NCI-H2171 (cell line): ENCODE data around the gene TTLL12.
"Not testable (repeated sequence)": the region's sequence is repeated elsewhere in the genome, so short reads cannot be mapped to it uniquely, and the experiment has no call there.

Source experiments
- DNase-seq: peaks from one replicate; lab custom pipeline; 2025; lab: John Stamatoyannopoulos, UW

Gene TTLL12

DNA sequence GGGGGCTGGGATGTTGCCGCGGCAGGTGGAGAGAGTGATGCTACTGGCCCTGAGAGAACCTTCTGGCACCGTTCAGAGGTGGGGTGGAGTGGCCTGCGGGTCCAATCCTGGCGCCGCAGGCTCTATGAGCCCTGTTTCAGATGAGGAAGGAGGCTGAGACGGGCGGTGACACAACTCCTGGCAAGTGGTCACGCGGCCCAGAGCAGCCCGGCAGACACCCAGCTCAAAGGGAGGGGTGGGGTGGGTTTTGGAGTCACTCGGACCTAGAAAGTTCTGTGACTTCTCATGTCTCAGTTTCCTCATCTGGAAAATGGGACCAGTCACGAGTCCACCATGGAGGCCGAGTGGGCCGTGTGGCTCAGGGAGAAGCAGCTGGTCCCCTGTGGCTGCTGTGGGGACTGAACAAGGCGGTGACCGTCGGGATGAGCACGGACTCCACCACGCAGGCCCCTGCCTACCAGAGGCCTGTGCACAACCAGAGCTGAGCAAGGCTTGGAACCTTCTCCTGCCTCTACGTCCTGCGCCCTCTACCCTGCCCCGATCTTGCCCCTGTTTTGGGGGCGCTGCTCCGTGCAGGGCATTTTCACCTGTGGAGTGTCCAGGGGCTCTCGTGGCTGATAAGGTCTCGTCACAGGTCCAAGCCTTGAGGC lies 31.9 kb downstream of the TTLL12 start:
- no peak for DNase-seq

DNA sequence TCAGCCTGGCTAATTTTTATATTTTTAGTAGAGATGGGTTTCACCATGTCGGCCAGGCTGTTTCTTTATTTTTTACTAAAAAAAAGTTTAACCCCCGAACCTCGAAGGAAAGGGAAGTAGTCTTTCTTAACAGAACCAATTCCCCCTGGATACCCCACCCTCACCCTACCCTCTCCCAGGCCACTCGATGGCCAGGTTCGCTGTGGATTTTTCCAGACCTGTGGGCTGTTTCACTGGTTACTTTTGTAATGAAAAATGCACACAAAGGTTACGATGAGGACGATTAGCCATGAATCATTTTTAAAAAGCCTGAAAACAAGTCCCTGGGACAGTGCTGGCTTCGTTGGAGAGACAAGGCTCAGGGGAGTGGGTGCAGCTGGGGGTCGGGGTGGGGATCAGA lies 33.0 kb downstream of the TTLL12 start:
- DNase-seq = no peak

DNA sequence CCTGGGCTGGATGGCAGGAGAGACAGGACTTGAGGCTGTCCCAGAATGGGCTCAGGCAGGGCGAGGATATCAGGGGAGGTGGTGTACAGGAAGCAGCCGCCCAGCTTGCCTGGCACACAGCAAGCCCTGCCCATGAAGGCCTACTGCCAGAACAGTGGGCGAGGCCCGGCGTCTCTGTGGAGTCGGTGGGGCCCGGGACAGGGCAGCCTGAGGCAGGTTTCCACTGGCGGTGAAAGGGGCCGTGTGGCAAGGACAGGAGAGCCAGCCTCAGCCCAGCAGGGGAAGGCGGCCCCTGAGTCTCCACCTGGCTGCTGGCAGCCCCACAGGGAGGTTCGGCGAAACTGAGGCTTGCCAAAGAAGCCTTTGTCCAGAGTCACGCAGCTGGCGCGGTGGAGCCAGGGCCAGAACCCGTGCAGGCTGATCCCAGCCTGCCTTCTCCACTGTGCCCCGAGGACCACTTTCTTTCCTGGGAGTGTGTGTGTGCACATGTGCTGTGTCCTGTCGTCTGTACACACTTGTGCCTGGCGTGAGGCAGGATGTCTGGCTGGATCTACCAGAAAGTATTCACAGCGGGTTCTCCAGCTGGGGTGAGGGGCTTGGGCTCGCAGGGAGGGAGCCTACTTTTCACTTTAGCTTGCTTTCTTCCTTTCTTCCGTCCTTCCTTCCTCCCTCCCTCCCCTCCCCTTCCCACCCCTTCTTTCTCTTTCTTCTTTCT lies 34.4 kb downstream of the TTLL12 start:
- DNase-seq = peak; percentile 37

DNA sequence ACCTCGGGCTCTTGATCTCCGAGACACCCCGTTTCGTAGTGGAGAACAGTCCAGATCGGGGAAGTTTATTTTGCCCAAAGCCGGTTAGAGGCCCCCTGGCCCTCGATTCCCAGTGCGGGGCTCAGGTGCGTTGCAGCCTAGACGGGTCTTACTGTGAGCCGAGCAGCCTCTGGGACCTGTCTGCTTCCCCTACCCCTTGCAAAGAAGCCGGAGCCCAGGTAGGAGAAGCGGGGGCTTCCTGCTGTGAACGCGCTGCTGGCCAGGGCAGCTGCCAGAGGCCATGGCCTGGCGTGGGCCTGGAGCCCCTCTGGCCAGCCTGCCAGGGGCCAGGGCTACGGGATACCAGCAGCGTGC lies 35.0 kb downstream of the TTLL12 start:
- no peak for DNase-seq

DNA sequence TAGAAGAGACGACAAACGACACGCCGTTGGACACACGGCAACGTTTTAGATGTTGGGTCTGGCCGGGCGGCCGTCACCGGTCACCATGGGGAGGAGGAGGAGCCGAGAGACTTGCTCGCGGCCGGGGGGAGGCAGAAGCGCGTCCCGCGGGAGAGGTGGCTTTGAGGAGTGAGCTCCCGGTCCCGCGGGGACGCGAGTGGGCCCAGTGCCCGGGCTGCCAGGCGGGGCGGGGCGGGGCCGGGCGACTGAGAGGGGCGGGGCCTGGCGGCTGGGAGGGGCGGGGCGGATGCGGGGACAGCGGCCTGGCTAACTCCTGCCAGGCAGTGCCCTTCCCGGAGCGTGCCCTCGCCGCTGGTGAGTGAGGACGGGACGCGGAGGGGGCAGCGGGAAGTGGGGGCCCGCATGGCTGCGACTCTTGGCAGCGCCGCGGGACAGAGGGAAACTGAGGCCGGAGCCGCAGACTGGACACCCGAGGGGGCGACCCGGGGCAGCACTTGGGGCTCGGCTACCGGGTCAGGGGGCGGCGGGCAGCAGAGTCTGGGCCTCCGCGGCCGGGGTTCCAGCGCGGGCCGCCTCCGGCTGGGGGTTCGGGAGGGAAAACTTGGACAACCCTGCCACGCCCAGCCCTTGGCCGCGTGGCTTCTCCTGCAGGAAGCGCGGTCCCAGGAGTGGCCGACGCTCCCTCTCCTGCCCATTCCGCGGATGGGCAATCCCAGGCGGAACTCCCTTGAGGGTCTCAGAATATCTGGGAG lies 35.5 kb downstream of the TTLL12 start, which contains the start of gene TSPO:
TSPO (plus strand) TSS at position 309 of the 752 bp plus-strand sequence. CDS start 7,680 bp downstream, outside the sequence.
- DNase-seq = peak; percentile 60

DNA sequence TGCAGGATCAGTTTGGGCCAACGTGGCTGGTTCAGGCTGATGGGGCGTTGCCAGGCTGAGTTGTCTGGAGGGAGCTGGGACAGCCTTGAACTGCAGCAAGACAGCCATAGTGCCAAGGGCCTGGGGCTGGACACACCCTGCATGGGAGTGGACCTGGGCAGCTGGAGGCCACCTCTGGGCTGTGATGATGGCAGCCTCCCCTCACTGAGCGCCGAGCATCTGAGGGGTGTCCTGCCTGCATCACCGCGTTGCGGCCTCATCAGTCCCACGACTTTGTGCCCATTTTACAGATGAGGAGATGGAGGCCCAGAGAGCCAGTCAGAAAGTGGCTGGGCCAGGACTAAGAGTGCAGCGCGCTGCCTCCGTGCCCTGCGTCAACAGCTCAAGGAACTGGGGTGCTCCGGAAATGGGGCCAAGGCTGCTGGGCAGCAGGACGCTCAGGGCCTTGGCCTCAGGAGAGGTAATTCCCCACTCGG lies 36.2 kb downstream of the TTLL12 start:
- DNase-seq = no peak

DNA sequence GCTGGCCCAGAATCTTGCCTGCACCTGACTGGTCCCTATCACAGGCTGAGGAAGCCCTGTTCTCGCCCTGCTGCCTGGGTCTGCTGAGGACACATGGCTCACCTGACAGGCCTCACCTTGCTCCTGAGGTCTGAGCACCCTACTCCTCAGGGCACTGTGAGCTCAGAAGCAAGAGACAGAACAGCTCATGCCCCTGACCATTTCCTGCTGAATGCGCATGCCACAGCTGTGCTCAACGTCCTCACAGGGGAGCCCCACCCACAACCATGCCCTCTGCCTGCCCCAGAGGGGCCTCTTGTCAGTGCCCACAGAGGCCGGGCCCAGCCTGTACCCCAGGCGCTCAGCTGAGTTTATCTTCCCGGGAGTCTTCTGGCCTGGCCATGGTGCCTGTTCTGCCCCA lies 38.4 kb downstream of the TTLL12 start:
- no peak for DNase-seq

- DNase-seq = no peak
Observed at GRCh38 chr22:43147821-43148220, 39.1 kb downstream of the TTLL12 start.

DNA sequence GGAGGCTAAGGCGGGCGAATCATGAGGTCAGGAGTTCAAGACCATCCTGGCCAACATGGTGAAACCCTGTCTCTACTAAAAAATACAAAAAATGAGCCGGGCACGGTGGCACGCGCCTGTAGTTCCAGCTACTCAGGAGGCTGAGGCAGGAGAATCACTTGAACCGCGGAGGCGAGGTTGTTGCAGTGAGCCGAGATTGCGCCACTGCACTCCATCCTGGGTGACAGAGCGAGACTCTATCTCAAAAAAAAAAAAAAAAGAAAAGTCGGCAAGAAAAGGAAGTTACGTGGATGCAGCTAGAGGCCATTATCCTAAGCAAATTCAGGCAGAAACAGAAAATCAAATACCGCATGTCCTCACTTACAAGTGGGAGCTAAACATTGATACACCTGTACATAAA lies 40.6 kb downstream of the TTLL12 start:
- DNase-seq = not testable (repeated sequence)

- not testable (repeated sequence) for DNase-seq
Observed at GRCh38 chr22:43145371-43145770, 41.6 kb downstream of the TTLL12 start.

DNA sequence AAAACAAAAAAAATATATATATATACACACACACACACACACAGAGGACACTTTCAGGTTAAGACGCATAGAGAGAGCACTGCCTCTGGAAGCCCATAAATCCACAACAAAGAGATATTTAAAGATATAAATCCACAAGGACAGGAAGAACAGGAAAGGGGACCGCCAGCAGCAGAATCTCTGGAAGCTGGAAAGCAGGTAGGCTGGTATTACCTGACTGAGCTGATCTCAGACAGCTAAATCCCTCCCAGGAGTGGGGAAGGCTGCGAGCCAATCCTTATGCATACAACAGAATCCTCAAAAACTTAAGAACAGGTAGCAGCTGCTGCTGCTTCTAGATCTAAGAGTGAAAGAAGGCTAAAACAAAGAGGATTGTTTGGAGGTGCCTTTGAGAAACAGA lies 42.0 kb downstream of the TTLL12 start:
- no peak for DNase-seq

GRCh38 chr22:43142880-43143562 lies 43.9 kb downstream of the TTLL12 start, which contains the start of gene MCAT:
TSS of gene MCAT (minus strand) at chr22:43143398. CDS start at chr22:43143348, 50 bp downstream.
- peak; percentile 75 for DNase-seq

- DNase-seq = no peak
Observed at GRCh38 chr22:43136801-43137200, 50.1 kb downstream of the TTLL12 start.

DNA sequence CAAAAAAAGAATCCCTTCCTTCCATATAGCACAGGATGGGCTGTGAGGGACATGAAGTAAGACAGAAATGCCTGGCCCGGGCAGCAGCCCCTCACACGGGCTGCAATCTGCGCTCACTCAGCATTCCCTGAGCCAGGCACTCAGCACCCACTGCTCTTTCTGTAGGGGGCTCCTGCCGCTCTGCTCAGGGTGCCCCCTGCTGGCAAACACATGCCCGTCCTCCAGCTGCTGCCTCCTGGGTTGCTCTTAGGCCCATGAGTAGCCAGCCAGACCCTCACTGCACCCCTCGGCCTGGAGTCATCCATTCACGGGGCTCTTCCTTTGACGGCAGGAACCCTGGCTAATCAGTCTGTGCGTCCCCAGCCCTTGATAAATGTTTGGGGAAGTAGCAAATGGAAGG lies 50.7 kb downstream of the TTLL12 start:
- DNase-seq = no peak

GRCh38 chr22:43135565-43135964 lies 51.4 kb downstream of the TTLL12 start:
- DNase-seq = no peak

GRCh38 chr22:43134553-43134952 lies 52.4 kb downstream of the TTLL12 start:
- no peak for DNase-seq

DNA sequence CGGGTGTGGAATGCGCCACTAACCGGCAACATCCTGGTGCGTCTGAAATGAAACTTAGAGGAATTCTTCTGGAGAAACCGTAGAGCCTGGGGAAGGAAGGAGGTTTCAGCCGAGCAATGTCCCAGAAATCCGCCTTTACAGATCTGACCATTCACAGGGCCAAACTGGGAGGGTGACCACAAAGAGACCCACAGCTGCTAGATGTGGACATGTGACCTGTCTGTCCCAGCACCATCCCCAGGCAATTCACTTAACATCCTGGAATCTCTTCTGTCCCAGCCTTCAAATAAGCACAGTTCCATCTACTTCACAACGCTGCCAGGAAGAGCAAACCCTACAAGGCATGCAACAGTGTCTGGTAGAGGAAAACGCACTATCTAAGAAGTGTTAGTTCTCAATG lies 53.5 kb downstream of the TTLL12 start:
- DNase-seq = no peak

- DNase-seq = no peak
Observed at GRCh38 chr22:43131773-43132501, 55.0 kb downstream of the TTLL12 start.

GRCh38 chr22:43129426-43130425 lies 57.2 kb downstream of the TTLL12 start:
- no peak for DNase-seq

DNA sequence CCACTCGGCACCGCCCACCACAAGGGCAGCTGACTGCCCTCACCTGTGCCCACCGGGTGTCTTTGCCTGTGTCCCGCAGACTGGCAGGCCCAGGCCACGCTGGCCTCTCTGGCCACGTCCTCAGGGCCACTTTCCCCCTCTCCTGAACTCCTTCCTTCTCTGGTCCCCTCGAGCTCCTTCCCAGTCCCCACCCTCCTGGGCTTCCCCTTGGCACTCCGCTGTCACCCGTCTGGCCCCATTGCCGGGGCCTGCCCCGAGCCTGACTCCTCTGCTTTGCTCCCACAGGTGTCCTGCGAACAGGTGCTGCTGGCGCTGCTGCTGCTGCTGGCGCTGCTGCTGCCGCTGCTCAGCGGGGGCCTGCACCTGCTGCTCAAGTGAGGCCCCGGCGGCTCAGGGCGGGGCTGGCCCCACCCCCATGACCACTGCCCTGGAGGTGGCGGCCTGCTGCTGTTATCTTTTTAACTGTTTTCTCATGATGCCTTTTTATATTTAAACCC lies 58.0 kb downstream of the TTLL12 start:
- peak; percentile 77 for DNase-seq
